Mucosa of gallbladder (tissue), 1 donor: ENCODE results near the gene GSK3B. TPM values are rescaled to one million over a fixed set of nuclear protein-coding genes. Genes with fewer than 3 reads are reported as not detected.
"Not testable (repeated sequence)": the region's sequence is repeated elsewhere in the genome, so short reads cannot be mapped to it uniquely, and the experiment has no call there.

Experiments
- DNase-seq: peaks from one replicate; pipeline ENCODE4 v3.0.0-alpha.2; 2020; ENCODE audit warnings: low spot score
- total RNA-seq: library from RNA; stranded (reverse); gene quantifications from one replicate; pipeline ENCODE4 v1.2.1, GENCODE V29; 2021
- donor health status: DM: no; HTN: no; CAD: no.

GSK3B gene
- total RNA-seq, 1 donor from 2014 or later: 44.7 TPM

DNA sequence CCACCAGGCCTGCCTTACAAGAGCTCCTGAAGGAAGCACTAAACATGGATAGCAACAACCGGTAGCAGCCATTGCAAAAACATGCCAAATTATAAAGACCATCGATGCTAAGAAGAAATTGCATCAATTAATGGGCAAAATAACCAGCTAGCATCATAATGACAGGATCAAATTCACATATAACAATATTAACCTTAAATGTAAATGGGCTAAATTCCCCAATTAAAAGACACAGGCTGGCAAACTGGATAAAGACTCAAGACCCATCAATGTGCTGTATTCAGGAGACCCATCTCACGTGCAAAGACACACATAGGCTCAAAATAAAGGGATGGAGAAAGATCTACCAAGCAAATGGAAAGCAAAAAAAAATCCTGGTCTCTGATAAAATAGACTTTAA lies 88.5 kb downstream of the GSK3B start:
- not testable (repeated sequence) for DNase-seq

DNA sequence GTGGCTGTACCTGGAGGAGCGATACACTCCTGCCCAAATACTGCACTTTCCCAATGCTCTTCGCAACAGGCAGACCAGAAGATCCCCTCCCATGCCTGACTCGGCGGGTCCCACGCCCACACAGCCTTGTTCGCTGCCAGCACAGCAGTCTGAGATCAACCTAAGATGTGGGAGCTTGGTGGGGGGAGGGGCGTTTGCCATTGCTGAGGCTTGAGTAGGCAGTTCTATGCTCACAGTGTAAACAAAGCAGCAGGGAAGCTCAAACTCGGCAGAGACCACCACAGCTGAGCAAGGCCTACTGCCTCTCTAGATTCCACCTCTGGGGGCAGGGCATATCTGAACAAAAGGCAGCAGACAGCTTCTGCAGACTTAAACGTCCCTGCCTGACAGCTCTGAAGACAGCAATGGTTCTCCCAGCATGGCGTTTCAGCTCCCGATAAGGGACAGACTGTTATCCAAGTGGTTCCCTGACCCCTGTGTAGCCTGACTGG lies 90.2 kb downstream of the GSK3B start:
- not testable (repeated sequence) for DNase-seq

GRCh38 chr3:119998166-119998565 lies 96.1 kb downstream of the GSK3B start:
- no peak for DNase-seq

DNA sequence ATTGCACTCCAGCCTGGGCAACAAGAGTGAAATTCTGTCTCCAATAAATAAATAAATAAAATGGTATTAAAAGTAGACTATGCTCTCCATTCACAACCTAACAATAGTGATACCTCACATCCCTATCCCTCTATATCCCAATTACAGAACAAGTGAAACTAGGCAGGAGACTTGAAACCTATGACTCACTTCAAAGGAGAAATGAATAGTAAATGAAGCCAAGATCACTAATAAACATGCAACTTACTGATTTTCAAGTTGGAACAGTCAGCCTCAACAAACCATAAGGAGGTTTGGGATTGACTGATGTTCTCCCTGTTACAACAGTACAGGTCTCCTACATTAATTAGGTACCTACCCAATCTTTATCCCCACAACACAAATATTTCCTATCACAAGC lies 103.4 kb downstream of the GSK3B start:
- DNase-seq: no peak

GRCh38 chr3:119989981-119990655 lies 104.1 kb downstream of the GSK3B start:
- no peak for DNase-seq

DNA sequence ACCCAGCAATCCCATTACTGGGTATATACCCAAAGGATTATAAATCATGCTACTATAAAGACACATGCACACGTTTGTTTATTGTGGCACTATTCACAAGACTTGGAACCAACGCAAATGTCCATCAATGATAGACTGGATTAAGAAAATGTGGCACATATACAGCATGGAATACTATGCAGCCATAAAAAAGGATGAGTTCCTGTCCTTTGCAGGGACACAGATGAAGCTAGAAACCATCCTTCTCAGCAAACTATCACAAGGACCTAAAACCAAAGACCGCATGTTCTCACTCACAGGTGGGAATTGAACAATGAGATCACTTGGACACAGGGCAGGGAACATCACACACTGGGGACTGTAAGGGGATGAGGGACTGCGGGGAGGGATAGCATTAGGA lies 107.4 kb downstream of the GSK3B start:
- DNase-seq: not testable (repeated sequence)

- DNase-seq: no peak
Observed at GRCh38 chr3:119981386-119981785, 112.9 kb downstream of the GSK3B start.

DNA sequence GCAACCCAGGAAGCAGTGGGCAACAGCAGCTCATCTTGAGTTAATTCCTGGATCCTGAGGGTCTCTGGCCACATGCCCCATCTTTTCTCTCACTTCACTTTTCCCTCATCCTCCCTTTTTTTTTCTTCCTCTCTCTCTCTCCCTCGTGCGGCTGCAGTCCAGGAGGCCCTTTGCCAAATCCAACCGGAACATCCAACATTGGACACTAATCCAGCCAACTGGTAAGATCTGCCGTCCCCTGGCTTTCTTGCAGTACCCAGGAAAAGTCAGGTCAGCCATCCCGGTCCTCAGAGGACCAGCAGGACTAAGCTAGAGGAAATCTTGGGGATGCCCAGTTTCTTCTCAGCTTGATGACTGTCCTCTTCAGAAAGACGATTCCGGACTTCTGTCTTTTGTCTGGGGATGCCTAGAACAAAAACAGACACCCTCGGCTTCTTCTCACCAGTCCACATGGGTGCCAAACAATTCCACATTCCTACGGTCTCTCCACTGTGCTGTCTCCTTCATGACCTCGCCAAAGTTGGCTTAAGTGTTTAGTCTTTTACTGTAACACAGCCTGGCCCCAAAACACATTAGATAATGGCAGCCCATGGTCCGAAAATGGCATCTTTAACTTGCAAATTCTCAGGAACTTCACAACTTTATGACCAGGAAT lies 115.6 kb downstream of the GSK3B start:
- DNase-seq: no peak

- no peak for DNase-seq
Observed at GRCh38 chr3:119977353-119977752, 116.9 kb downstream of the GSK3B start.

- DNase-seq: no peak
Observed at GRCh38 chr3:119976214-119976613, 118.0 kb downstream of the GSK3B start.

GRCh38 chr3:119974656-119975055 lies 119.6 kb downstream of the GSK3B start:
- no peak for DNase-seq

DNA sequence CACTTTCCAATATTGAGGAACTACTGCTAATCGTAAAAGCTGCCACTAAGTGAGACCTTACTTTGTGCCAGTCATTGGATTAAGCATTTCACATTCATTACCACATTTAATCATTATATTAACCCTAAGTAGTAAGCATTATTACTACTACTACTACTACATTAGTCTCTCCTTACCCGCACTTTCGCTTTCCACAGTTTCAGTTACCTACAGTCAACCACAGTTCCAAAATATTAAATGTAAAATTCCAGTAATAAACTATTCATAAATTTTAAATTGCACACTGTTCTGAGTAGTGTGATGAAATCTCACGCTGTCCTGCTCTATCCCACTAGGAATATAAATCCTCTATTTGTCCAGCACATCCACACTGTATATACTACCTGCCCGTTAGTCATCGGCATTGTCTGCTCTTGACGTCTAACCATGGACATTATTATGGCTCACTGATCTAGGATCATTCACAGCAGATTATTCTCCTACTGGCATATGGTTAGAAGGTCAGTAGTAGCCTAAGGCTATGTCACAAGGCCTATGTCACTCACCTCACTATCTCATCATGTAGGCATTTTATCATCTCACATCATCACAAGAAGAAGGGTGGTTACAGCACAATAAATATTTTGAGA lies 121.1 kb downstream of the GSK3B start:
- DNase-seq: no peak

GRCh38 chr3:119969759-119970158 lies 124.5 kb downstream of the GSK3B start:
- DNase-seq: no peak

- DNase-seq: no peak
Observed at GRCh38 chr3:119967353-119968006, 126.8 kb downstream of the GSK3B start.

GRCh38 chr3:119965692-119966091 lies 128.6 kb downstream of the GSK3B start:
- DNase-seq: no peak

DNA sequence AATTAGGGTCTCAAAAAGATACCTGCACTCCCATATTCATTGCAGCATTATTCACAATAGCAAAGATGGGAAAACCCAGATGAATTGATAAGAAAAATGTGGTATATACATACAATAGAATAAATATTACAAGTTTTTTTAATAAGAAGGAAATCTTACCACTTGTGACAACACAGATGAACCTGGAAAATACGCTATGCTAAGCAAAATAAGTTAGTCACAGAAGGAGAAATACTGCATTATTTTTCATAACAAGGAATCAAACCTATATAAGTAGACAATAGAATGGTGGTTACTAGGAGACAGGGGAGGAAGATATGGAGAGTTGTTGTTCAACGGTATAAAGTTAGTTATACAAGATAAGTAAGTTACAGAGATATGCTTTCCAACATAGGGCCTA lies 130.0 kb downstream of the GSK3B start:
- DNase-seq: no peak

GRCh38 chr3:119955972-119956371 lies 138.3 kb downstream of the GSK3B start:
- no peak for DNase-seq

GRCh38 chr3:119950666-119951325 lies 143.5 kb downstream of the GSK3B start:
- DNase-seq: no peak

- DNase-seq: no peak
Observed at GRCh38 chr3:119945291-119945690, 149.0 kb downstream of the GSK3B start.

GRCh38 chr3:119944091-119944490 lies 150.2 kb downstream of the GSK3B start:
- DNase-seq: no peak

DNA sequence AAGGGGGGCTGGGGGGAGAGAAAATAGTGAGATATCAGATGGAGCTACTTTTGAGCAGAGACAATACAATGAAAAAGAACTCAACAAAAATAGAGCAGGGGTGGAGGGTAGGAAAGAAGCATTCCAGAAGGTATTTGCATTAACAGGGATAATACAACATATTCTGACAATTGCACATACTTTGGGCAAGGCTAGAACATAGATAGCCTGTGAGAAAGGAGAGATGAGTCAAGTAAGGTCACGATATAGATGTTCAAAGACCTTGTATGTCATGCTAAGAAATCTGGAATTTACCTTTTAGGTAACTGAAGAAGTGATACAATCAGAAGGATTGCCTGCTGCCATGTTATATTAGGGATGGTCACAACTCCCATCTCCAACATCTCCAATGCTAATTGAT lies 155.2 kb downstream of the GSK3B start:
- no peak for DNase-seq

GRCh38 chr3:119937229-119937628 lies 157.0 kb downstream of the GSK3B start:
- no peak for DNase-seq
